AG09309 (cell line): ENCODE results near the gene HIGD1B.

Experiments used
- DNase-seq: peaks from one replicate; pipeline ENCODE4 v3.0.0-alpha.2; 2010; ENCODE audit warnings: low read depth
- H3K4me3 ChIP-seq: 2 replicates; pipeline ENCODE4 v1.5.1; 2011; ENCODE audit warnings: mild to moderate bottlenecking, low read depth, low read length, moderate library complexity; ENCODE audit not compliant: control insufficient read depth
- CTCF ChIP-seq: IDR thresholded peaks from 2 replicates; pipeline ENCODE4 v1.5.1; 2011; ENCODE audit warnings: mild to moderate bottlenecking, low read depth, low read length, inconsistent platforms; ENCODE audit not compliant: insufficient read depth, control insufficient read depth; ENCODE audit errors: missing control alignments

Gene HIGD1B

GRCh38 chr17:44887016-44887415 is 39.3 kb downstream of the HIGD1B start:
- no peak for TF ChIP-seq CTCF
- no peak overlapping the region for H3K4me3 ChIP-seq
- no peak for DNase-seq

DNA sequence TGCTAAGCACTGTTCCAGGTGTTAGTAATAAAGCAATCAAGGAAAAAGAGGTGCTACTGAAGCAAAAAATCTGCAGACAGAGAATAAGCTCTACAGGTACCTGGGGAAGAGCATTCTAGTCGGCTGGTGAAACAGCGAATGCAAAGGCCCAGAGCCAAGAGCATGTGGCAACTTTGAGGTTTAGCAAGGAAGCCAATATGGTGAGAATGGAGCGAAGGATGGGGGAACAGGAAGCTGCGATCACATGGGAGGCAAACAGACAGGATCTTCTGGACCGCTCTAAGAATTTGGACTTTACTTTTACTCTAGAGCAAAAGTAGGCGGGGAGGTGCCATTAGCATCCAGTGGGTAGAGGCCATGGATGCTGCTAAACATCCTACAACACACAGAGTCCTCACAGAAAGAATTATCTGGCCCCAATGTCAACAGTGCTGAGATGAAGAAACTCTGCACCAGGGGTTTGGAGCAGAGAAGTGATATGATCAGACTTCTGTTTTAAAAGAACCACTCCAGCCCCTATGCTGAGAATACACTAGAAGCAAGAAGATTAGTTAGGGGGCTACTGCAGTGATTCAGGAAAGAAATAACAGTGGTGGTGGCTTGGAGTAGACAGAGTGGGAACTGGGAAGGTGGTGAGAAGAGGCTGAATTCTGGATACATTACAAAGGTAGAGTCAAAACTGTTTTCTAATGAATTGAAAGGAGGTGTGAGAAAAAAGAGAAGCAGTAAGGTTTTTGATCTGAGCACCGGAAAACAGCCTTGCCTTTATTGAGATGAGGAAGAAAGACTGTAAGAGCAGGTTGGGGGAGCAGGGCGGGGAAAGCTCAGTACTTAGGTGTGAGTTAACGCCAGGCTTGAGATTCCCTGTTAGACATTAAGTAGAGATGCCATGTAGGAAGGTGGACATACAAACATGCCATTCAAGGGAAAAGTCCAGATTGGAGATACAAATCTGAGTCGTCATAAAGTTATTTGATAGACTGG is 40.6 kb downstream of the HIGD1B start:
- H3K4me3 ChIP-seq, result no peak overlapping the region
- no peak for DNase-seq
- TF ChIP-seq CTCF, result no peak

- no peak for TF ChIP-seq CTCF
- DNase-seq, result no peak
- H3K4me3 ChIP-seq, result no peak overlapping the region
Measured at GRCh38 chr17:44889003-44889402, 41.3 kb downstream of the HIGD1B start.

DNA sequence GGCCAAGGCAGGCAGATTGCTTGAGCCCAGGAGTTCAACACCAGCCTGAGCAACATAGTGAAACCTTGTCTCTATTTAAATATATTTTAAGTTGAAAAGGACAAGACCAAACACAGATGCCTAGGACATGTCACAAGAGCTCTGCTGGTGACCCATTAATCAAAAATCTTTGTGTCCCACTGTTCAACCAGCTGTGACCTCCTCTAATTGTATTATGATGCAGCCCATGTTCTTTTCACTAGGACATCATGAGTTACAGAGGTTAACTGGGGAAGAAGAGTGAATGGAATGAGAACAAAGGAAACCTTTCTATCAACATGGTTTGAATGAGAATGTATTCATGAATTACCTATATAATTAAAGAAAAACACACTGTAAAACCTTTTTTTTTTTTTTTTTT is 44.6 kb downstream of the HIGD1B start:
- no peak for TF ChIP-seq CTCF
- no peak for DNase-seq

GRCh38 chr17:44894642-44895041 is 47.0 kb downstream of the HIGD1B start:
- no peak overlapping the region for H3K4me3 ChIP-seq
- DNase-seq, result no peak
- peak; percentile 9 for TF ChIP-seq CTCF

More for the DNA sequence above, 44.6 kb downstream of the HIGD1B start:
- no peak overlapping the region for H3K4me3 ChIP-seq

DNA sequence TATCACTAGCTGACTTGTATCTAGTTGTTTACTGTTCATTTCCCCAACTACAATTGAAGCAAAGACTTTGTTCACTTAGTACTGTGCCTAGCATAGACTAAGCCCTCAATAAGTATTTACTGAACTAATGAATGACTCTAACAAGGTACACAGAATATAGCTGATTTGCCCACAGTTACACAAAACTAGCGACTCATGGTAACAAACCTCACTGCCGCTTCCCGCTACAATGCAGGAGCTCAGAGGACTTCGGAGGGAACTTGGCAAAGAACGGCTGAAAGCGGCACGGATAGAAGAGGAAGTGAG is 51.0 kb downstream of the HIGD1B start:
- TF ChIP-seq CTCF, result no peak
- H3K4me3 ChIP-seq, result peak overlapping the region; percentile 83
- DNase-seq, result no peak
